Measurements from ENCODE around the gene DDX1.
"Not testable (repeated sequence)": the region's sequence is repeated elsewhere in the genome, so short reads cannot be mapped to it uniquely, and the experiment has no call there.

The DDX1 gene

DNA sequence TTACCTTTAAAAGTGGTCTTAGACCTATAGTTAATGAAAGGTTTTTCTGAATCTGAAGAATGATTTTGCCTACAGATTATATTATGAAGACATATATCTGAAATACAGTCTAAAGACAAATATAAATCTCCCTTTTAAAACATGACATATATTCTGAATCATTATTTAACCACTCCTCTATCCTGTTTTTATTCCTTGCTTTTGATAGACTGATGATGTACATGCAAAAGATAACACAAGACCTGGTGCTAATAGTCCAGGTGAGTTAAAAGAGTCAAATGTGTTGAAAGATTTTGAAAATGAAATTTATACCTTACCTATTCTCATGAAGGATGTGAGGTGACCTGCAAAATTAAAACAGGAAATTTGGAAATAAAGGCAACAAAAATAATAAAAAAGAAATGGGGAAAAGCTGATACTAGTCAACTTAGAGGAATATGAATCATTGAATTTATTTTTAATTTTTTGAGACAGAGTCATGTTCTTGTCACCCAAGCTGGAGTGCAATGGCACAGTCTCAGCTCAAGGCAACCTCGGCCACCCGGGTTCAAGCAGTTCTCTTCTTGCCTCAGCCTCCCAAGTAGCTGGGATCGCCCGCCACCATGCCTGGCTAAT is 29.3 kb downstream of the DDX1 start:
- peaks cover 72% of the 10 kb centered on the region for H3K36me3 ChIP-seq (ENCODE audit: insufficient read depth, low read length)
- no peaks in the 10 kb centered on the region for H3K9me2 ChIP-seq (replicated peaks; ENCODE audit: low read depth, low read length)
- no peaks in the 10 kb centered on the region for H3K4me1 ChIP-seq (ENCODE audit: insufficient read depth, low read length, poor library complexity, severe bottlenecking)
- H3F3A ChIP-seq (ENCODE audit: low read depth): no peaks in the 10 kb centered on the region
- H2AFZ ChIP-seq (ENCODE audit: low read length): no peak overlapping the region
- H3K4me2 ChIP-seq (ENCODE audit: low read depth, low read length, poor library complexity, severe bottlenecking): no peak overlapping the region
- no peak for TF ChIP-seq CTCF (conservative IDR thresholded peaks at IDR 0.05; ENCODE audit: low read length)
- no peak for TF ChIP-seq EZH2phosphoT487 (IDR thresholded peaks at IDR 0.05; ENCODE audit: borderline replicate concordance)
- no peaks in the 10 kb centered on the region for H3K9me3 ChIP-seq (ENCODE audit: insufficient read depth, low read depth, low read length)
- H3K4me3 ChIP-seq (ENCODE audit: low read length, poor library complexity, severe bottlenecking): no peak overlapping the region
- H3K9ac ChIP-seq (ENCODE audit: low read depth, low read length, poor library complexity, severe bottlenecking): no peak overlapping the region
- no peaks in the 10 kb centered on the region for H3K27me3 ChIP-seq (ENCODE audit: insufficient read depth, low read length, poor library complexity, severe bottlenecking)
- H4K20me1 ChIP-seq (ENCODE audit: insufficient read depth, low read length, poor library complexity, severe bottlenecking): no peaks in the 10 kb centered on the region
- no peaks in the 10 kb centered on the region for H3K79me2 ChIP-seq (ENCODE audit: insufficient read depth, low read length)

DNA sequence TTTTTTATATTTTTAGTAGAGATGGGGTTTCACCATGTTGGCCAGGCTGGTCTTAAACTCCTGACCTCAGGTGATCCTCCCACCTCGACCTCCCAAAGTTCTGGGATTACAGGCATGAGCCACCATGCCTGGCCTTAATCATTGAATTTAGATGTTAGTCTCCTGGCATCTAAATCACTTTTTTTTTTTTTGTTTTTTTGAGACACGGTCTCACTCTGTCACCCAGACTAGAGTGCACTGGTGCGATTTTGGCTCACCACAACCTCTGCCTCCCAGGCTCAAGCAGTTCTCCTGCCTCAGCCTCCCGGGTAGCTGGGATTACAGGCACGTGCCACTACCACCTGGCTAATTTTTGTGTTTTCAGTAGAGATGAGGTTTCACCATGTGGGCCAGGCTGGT is 29.8 kb downstream of the DDX1 start:
- peaks cover 77% of the 10 kb centered on the region for H3K36me3 ChIP-seq (ENCODE audit: insufficient read depth, low read length)

GRCh38 chr2:15622214-15622613 is 30.5 kb downstream of the DDX1 start:
- Histone ChIP-seq H3F3A (ENCODE audit: low read depth) (no peaks in the 10 kb centered on the region), H3K4me2 (ENCODE audit: low read depth, low read length, poor library complexity, severe bottlenecking) (no peak overlapping the region), H3K79me2 (ENCODE audit: insufficient read depth, low read length) (no peaks in the 10 kb centered on the region), H3K4me1 (ENCODE audit: insufficient read depth, low read length, poor library complexity, severe bottlenecking) (no peaks in the 10 kb centered on the region), H4K20me1 (ENCODE audit: insufficient read depth, low read length, poor library complexity, severe bottlenecking) (no peaks in the 10 kb centered on the region), H3K9me2 (replicated peaks; ENCODE audit: low read depth, low read length) (no peaks in the 10 kb centered on the region), H3K9ac (ENCODE audit: low read depth, low read length, poor library complexity, severe bottlenecking) (no peak overlapping the region), H3K27me3 (ENCODE audit: insufficient read depth, low read length, poor library complexity, severe bottlenecking) (no peaks in the 10 kb centered on the region), H3K4me3 (ENCODE audit: low read length, poor library complexity, severe bottlenecking) (no peak overlapping the region), H3K9me3 (ENCODE audit: insufficient read depth, low read depth, low read length) (no peaks in the 10 kb centered on the region), H3K36me3 (ENCODE audit: insufficient read depth, low read length) (peaks cover 82% of the 10 kb centered on the region), H2AFZ (ENCODE audit: low read length) (no peak overlapping the region)
- no peak for TF ChIP-seq EZH2phosphoT487 (IDR thresholded peaks at IDR 0.05; ENCODE audit: borderline replicate concordance)
- no peak for TF ChIP-seq CTCF (conservative IDR thresholded peaks at IDR 0.05; ENCODE audit: low read length)

More for the DNA sequence above, 29.8 kb downstream of the DDX1 start:
- H3K27me3 ChIP-seq (ENCODE audit: insufficient read depth, low read length, poor library complexity, severe bottlenecking); H3K4me3 ChIP-seq (ENCODE audit: low read length, poor library complexity, severe bottlenecking); H3K4me1 ChIP-seq (ENCODE audit: insufficient read depth, low read length, poor library complexity, severe bottlenecking); H3F3A ChIP-seq (ENCODE audit: low read depth); H3K79me2 ChIP-seq (ENCODE audit: insufficient read depth, low read length); H3K9me2 ChIP-seq (replicated peaks; ENCODE audit: low read depth, low read length); H3K9me3 ChIP-seq (ENCODE audit: insufficient read depth, low read depth, low read length); H3K9ac ChIP-seq (ENCODE audit: low read depth, low read length, poor library complexity, severe bottlenecking); H2AFZ ChIP-seq (ENCODE audit: low read length); H4K20me1 ChIP-seq (ENCODE audit: insufficient read depth, low read length, poor library complexity, severe bottlenecking); H3K4me2 ChIP-seq (ENCODE audit: low read depth, low read length, poor library complexity, severe bottlenecking): not testable (repeated sequence)

Measured in Loucy (cell line).